ENCODE data around the gene CAPN11.
"Not testable (repeated sequence)": the region's sequence is repeated elsewhere in the genome, so short reads cannot be mapped to it uniquely, and the experiment has no call there.

CAPN11 gene

DNA sequence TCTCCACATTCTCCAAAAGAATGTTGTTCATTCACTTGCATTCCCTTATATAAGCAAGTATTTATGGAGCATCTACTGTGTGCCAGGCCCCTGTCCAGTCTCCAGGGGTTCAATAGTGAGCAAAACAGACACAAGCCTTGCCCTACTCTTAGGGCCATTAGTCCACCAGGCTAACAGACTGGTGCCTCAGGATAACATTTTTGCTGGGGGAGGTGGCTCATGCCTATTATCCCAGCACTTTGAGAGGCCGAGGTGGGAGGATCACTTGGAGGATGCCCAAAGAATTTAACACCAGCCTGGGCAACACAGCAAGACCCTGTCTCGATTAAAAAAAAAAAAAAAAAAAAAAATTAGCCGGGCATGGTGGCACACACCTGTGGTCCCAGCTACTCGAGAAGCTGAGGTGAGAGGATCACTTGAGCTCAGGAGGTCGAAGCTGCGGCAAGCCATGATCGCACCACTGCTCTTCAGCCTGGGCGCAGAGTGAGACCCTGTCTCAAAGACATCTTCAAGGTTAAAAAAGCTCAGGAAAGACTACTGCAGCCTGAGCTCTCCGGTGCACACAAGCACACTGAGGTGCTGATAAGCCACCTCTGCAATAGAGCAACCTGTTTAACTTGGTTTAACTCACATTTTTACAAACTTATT, 19.9 kb downstream of the CAPN11 start:
- peak in 1 of 10 donors; percentile 52 for DNase-seq
- intact Hi-C loops (cut with DNase I): no loop called here

DNA sequence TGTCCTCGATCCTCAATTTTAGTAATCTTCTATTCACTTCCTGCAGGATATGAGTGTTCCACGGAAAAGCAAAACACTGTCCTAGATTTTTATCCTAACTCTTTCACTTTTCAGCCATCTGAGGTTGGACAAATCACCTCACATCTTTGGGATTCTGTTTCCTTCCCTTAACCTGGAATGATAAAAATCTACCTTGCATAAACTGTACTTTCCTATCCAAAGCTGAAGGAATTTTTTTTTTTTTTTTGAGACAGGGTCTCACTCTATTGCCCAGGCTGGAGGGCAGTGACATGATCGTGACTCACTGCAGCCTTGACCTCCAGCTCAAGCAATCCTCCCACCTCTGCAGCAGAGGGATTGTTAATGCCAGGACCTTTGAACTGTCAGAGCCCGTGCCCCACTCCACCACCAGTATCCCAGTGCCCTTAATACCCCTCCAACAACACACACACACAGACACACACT, 20.5 kb downstream of the CAPN11 start:
- peak in 1 of 10 donors; percentile 66 for DNase-seq
- intact Hi-C loops (cut with DNase I): no loop called here

DNA sequence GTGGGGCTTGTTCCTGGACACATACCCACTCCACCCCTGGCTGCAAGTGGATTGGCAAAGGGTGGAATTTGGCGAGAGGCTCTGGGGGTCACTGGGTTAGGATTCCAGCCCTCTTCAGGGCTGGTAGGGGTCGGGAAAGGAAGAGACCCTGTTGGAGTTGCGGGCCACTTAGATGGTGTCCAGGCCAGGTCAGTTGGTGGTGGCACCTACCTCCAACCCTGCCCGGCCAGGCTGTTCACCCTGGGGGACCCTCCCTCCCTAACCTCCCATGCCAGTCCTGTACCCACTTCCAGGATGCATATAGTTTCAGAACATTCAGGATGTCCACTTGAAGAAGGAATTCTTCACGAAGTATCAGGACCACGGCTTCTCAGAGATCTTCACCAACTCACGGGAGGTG, 21.0 kb downstream of the CAPN11 start:
- intact Hi-C loops (cut with DNase I): no loop called here
- DNase-seq: peak in 2 of 10 donors; percentile 37 to 47

DNA sequence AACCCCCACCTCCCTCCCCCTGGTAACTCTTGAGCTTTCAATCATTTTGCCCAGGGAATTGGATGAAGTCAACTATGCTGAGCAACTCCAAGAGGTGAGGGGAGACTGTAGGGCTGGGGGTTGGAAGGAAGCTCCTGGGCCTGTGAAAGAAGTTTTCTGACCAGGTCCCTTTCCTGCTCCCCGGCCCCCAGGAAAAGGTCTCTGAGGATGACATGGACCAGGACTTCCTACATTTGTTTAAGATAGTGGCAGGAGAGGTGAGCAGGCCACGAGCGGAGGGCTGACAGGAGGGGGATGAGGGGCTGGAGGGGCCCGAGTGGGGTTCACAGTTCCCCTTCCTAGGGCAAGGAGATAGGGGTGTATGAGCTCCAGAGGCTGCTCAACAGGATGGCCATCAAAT, 21.8 kb downstream of the CAPN11 start:
- DNase-seq: peak in 2 of 10 donors; percentile 40 to 58
- intact Hi-C loops (cut with DNase I): no loop called here

DNA sequence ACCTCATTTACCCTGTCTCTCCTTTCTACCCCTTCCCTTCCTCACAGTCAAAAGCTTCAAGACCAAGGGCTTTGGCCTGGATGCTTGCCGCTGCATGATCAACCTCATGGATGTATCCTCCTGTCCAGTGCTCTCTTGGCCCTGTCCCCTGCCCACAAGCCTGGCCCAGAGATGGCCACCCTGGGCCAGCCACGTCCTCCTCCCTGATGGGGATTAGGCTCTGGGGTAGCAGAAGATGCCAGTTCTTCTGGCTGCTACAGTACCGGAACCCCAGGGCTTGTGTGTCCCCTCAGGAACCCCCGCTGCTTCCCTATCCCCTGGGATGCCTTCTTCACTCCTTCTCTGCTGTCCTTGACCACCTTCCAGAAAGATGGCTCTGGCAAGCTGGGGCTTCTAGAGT, 22.3 kb downstream of the CAPN11 start:
- intact Hi-C loops (cut with DNase I): no loop called here
- peak in 1 of 10 donors; percentile 59 for DNase-seq

DNA sequence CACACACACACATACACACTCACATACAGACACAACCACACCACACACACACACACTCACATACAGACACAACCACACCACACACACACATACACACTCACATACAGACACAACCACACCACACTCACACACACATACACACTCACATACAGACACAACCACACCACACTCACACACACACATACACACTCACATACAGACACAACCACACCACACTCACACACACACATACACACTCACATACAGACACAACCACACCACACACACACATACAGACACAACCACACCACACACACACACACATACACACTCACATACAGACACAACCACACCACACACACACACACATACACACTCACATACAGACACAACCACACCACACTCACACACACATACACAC, 23.2 kb downstream of the CAPN11 start:
- intact Hi-C loops (cut with DNase I): not testable (repeated sequence)

DNA sequence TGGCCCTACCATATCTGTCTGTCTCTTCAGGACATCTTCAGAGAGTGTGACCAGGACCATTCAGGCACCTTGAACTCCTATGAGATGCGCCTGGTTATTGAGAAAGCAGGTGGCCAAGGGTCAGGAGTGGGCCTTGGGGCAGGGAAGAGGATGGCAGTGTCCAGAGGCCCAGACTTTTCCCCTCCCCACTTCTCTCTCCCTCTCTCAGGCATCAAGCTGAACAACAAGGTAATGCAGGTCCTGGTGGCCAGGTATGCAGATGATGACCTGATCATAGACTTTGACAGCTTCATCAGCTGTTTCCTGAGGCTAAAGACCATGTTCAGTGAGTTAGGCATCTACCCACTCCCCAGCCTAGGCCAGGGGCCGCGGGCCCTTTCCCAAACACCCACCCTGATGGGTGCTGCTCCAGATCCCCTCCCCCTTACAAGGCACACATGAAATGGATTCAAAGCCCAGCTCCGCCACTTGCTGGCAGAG, 24.3 kb downstream of the CAPN11 start:
- peak in 1 of 10 donors; percentile 32 for DNase-seq
- intact Hi-C loops (cut with DNase I): no loop called here

More for the DNA sequence above, 23.2 kb downstream of the CAPN11 start:
- not testable (repeated sequence) for DNase-seq

DNA sequence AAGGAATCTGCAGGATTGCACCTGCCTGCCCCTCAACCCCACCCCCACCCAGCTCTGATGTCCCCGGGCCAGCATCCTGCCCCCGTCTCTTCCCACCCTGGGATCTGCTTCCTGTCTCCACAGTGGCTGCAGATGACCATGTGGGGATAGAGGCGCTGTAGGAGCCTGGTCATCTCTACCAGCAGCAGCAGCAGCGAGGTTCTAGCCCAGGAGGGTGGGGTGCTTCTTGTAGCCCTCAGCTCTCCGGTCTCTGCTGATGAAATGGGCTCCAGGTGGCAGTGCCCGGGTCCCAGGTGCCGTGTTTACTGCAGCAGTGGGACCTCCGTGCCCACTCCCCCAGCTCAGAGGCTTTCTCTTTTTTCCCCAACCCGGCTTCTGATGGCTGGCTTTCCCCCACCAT, 25.2 kb downstream of the CAPN11 start:
- peak in 1 of 10 donors; percentile 56 for DNase-seq
- intact Hi-C loops (cut with DNase I): no loop called here

DNA sequence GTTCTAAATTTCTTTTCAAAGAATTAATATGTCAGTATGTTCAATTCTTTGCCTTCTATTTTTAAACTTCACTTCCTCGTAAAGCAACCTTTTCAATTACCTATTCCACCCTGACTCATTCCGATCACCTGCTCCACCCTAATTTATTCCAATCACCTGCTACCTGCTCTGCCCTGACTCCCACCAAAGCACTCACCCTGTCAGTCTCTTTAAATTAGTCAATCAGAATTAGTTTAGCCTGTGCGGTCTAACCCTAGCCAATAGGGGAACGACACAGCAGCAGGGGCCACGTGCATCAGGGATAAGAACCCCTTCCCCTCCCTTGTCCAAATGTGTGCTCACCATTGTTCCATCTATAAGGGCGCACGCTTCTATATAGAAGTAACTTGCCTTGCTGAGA, 26.7 kb downstream of the CAPN11 start:
- peak in 1 of 10 donors; percentile 4 for DNase-seq
- intact Hi-C loops (cut with DNase I): not testable (repeated sequence)

DNA sequence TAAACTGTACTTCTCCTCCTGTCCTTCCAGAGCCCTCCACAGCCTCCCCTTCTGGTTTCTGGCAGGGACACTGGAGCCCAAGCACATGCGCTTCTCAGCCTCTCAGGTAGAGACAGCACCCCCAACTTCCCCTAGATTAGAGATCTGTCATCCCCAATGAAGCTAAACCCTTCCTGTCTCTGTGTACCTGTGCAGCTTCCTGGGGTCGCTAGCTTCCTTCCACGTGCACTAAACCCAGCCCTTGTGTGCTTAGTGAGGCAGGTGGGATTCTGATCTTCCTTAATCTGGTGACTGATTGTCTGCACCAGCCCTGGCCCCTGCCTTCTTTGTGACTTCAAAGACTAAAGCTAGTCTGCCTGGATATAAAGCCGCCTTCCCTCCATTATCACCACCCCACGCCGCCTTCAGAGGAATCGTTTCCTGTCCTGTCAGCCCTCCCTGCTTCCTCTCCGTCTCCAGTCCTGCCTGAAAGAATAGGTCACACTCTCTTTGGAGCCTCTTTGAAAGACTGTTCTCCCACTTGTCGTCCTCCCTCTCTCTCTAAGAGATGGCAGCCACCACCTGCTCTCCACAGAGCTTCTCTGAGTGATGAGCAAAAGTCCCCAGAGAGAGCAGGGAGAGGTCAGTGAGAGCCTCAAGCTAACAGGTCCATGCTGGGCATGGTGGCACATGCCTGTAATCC, 27.5 kb downstream of the CAPN11 start:
- intact Hi-C loops (cut with DNase I): no loop called here
- peak in 2 of 10 donors; percentile 54 to 58 for DNase-seq

DNA sequence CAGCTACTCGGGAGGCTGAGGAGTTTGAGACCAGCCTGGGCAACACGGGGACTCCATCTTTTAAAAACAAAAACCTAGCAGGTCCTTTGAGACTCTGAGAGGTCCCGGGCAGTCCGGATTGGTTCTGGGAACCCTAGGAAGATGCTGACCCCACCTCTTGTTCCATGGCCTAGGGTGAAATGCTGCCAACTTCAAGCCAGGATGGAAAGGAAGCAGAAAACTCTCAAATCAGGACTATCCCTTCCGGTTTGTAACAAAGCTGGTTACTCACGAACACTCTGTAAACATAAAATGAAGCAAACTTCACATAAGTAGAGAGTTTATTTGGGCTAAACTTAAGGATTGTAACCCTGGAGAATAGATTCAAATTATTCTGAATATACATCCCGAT, 28.0 kb downstream of the CAPN11 start:
- no peak for DNase-seq
- intact Hi-C loops (cut with DNase I): no loop called here

DNA sequence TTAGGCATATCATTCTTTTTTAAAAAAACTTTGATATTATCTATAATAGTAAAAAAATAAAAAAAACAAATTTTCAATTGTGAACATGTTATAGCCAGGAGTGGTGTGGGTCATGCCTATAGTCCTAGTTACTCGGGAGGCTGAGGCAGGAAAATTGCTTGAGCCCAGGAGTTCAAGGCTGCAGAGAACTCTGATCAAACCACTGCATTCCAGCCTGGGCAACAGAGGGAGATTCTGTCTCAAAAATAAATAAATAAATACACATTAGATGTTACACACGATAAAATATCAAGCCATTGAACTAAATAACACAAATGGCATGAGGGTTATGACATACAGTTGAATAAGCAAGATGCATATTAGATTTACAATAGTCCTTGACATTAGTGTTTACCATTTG, 30.2 kb downstream of the CAPN11 start:
- DNase-seq: peak in 1 of 10 donors; percentile 9
- intact Hi-C loops (cut with DNase I): no loop called here

DNA sequence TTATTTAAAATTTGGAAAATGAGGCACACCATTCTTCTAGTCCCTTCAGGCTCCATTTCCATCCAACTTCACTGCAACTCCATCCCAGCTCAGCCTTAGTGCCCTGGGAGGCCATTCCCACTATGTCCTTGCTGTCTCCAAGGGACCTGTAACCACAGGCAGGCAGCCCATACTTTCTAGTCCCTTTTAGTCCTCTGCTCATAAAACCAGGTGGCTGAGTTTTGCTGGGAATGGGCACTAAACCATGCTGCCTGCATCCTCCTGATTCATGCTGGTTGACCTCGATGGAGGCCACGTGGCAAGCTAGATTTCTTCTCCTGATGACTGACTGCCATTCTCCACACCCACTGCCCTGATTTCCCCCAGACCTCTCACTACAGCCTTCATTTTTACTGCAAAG, 30.6 kb downstream of the CAPN11 start:
- intact Hi-C loops (cut with DNase I): no loop called here
- DNase-seq: peak in 2 of 10 donors; percentile 6 to 11

DNA sequence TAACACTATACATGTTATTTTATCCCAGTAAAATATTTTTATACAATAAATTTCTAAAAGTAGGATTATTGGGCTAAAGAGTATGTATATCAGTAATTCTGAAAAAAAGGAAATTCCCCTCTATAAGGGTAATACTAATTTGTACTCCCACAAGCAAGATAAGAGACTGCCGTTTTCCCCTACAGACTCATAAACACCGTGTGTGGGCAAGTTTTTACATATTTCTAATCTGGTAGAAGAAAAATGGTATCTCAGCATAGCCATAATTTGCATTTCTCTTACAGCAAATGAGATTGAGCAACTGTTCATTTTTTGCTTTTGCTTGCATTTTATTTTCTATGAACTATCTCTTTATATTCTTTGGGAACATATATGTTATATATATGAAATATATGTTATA, 32.1 kb downstream of the CAPN11 start:
- intact Hi-C loops (cut with DNase I): no loop called here
- no peak for DNase-seq

DNA sequence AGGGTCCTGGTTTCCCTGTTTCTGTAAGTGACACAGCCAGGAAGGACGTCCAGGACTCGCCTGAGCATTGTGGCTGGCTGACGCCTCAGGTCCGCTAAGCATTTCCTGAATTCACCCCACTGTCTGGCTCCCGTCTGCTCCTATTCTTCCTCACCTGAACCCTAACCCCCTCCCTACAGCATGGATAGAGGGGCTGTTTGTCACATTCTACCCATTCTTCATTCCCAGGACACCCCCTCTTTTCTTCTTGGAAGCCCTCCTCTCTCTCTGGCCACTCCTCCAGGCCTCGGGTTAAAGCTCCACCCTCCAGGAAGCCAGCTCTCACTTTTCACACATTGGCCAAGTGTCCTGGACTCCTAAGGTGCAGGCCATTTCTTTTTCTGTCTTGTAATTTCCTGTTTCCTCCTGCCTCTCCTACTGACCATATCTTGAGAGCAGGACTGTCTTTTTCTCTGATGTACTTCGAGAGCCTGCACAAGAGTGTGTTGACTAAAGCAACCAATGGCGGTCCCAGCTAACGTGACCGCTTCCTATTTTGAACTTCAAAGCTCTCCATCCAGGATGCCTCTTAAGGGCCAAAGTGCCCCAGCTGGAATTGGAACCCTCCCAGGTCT, 33.9 kb downstream of the CAPN11 start:
- peak in 1 of 10 donors; percentile 45 for DNase-seq
- intact Hi-C loops (cut with DNase I): no loop called here

DNA sequence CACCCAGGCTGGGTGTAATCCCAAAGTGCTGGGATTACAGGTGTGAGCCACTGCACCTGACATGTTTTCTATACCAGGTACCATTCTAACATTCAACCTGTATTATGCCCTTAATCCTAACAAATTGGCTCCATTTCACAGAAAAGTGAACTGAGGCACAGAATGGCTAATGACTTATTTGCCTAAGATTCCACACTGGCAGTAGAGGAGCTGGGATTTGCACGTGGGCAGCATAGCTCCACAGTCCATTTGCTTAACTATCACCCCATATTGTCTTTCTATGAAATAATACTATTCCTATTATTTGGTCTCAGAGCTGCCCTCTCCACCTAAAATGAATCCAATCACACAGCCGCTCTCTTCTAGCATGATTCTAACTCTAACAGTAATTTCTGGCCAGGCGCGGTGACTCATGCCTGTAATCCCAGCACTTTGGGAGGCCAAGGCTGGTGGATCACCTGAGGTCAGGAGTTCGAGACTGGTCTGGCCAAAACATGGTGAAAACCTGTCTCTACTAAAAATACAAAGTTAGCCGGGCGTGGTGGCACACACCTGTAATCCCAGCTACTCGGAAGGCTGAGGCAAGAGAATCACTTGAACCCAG, 34.8 kb downstream of the CAPN11 start:
- intact Hi-C loops (cut with DNase I): no loop called here
- peak in 1 of 10 donors; percentile 39 for DNase-seq

DNA sequence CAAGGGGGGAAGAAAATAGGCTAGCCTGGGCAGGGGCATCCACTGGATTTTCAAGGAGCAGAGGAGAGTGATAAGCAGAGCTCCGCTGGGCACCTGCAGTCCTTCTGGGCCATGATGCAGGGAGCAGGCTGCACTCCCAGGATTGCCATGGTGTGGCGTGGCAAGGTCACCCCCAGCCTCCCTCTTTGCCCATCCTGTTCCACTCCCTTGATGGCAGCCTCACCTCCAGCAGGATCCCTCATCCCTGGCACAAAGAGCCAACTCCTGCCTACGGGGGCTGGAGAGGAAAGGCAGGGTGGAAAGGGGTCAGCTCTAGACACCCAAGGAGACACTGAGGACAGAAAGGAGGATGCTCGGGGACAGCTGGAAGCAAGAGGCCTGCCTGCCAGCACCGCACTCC, 35.7 kb downstream of the CAPN11 start:
- DNase-seq: peak in 1 of 10 donors; percentile 59
- intact Hi-C loops (cut with DNase I): no loop called here

DNA sequence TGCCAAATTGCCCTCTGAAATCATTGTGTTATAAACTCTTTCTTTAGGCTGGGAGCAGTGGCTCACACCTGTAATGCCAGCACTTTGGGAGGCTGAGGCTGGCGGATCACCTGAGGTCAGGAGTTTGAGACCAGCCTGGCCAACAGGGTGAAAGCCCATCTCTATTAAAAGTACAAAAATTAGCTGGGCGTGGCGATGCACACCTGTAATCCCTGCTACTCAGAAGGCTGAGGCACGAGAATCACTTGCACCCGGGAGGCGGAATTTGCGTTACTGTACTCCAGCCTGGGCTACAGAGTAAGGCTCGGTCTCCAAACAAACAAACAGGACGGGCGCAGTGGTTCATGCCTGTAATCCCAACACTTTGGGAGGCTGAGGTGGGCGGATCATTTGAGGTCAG, 37.7 kb downstream of the CAPN11 start:
- DNase-seq: peak in 2 of 10 donors; percentile 24 to 53
- intact Hi-C loops (cut with DNase I): not testable (repeated sequence)

DNA sequence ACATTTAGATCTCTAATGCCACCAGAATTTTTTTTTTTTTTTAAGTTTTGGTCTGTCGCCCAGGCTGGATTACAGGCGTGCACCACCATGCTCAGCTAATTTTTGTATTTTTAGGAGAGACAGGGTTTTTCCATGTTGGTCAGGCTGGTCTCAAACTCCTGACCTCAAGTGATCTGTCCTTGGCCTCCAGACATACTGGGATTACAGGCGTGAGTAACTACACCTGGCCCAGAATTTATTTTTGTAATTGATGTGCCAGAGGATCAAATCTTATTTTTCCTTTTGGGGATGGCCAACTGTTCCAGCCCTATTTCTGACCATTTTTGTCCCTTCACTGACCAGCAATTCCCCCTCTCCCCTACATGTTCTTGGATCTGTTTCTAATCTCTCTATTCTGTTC, 40.1 kb downstream of the CAPN11 start:
- intact Hi-C loops (cut with DNase I): no loop called here
- no peak for DNase-seq

DNA sequence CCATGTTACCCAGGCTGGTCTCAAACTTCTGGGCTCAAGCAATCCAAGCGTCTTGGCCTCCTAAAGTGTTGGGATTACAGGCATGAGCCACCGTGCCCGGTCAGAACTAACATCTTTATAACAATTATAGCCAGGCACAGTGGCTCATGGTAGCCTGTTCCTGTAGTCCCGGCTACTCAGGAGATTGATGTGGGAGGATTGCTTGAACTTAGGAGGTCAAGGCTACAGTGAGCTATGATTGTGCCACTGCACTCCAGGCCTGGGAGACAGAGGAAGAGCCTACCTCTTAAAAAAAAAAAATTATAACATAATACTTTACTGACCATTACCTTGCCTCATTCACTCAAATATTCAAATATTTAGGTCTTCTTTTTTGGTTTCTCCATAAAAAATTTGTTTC, 41.3 kb downstream of the CAPN11 start:
- DNase-seq: no peak

DNA sequence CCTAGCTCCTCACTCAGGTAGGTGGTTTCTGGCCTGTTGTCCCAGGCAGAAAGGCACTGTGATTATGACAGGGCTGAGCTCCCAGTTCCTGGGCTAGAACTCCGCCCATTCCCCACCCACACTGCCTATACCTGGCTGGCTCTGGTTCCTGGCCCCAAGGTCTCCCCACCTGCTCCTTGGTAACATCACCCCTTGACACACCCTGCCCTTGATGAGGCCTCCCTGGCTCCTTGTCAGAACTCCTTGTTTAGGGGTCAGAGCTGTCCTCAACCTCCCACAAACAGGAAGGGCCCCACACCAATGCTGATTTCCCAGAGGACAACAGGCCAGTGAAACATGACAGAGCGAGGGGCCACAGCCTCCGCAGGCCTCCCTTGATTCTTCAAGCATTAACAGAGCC, 42.6 kb downstream of the CAPN11 start:
- peak in 2 of 10 donors; percentile 35 to 41 for DNase-seq
- intact Hi-C loops (cut with DNase I): no loop called here

More for the DNA sequence above, 41.3 kb downstream of the CAPN11 start:
- intact Hi-C loops (cut with DNase I): no loop called here

All from posterior cingulate gyrus (tissue), 11 donors.